SU-DHL-6 (cell line): ENCODE results near the gene APH1B.

Source experiments
- H2AFZ ChIP-seq: fragments of 200-600 bp; sonication (generic); 2 replicates; pipeline ENCODE4 v1.6.1; 2014; ENCODE audit warnings: low read depth, mild to moderate bottlenecking, moderate library complexity, mixed read lengths, antibody characterized with exemption, low read length; ENCODE audit not compliant: severe bottlenecking
- H3F3A ChIP-seq: fragments of 200-600 bp; shearing (Covaris generic); 2 replicates; pipeline ENCODE4 v1.6.0; 2016; ENCODE audit warnings: antibody characterized with exemption, mild to moderate bottlenecking; ENCODE audit not compliant: insufficient read depth
- H3K27ac ChIP-seq: fragments of 200-600 bp; sonication (generic); 2 replicates; pipeline ENCODE4 v1.5.1; 2016; ENCODE audit warnings: low read depth, mild to moderate bottlenecking, low read length, moderate library complexity, mixed read lengths
- H3K27me3 ChIP-seq: fragments of 200-600 bp; sonication (generic), shearing (Covaris generic); 2 replicates; pipeline ENCODE4 v1.6.0; 2014; ENCODE audit warnings: mild to moderate bottlenecking, low read length
- H3K36me3 ChIP-seq: fragments of 200-600 bp; sonication (generic); 2 replicates; pipeline ENCODE4 v1.6.1; 2014; ENCODE audit warnings: mild to moderate bottlenecking, low read length, mixed read lengths
- H3K4me2 ChIP-seq: fragments of 300-600, 200-600 bp; shearing (Covaris generic), sonication (generic); 2 replicates; pipeline ENCODE4 v1.6.0; 2014; ENCODE audit warnings: low read length, low read depth, mild to moderate bottlenecking; ENCODE audit not compliant: poor library complexity, severe bottlenecking
- H3K4me3 ChIP-seq: fragments of 200-600 bp; sonication (generic); 2 replicates; pipeline ENCODE4 v1.5.1; 2014; ENCODE audit warnings: antibody characterized with exemption, low read length, mild to moderate bottlenecking, mixed read lengths; ENCODE audit not compliant: insufficient read depth, poor library complexity, severe bottlenecking
- H3K79me2 ChIP-seq: fragments of 200-600 bp; sonication (generic); 2 replicates; pipeline ENCODE4 v1.6.1; 2014; ENCODE audit warnings: mild to moderate bottlenecking, low read length, moderate library complexity; ENCODE audit not compliant: insufficient read depth
- H3K9ac ChIP-seq: fragments of 200-600 bp; sonication (generic); 2 replicates; pipeline ENCODE4 v1.7.0; 2014; ENCODE audit warnings: mild to moderate bottlenecking, low read length
- H3K9me2 ChIP-seq: fragments of 200-600 bp; sonication (generic); replicated peaks from 2 replicates; pipeline ENCODE4 v1.6.1; 2014; ENCODE audit warnings: low read length; ENCODE audit not compliant: insufficient read depth
- H3K9me3 ChIP-seq: fragments of 200-600 bp; sonication (generic); 2 replicates; pipeline ENCODE4 v1.6.1; 2014; ENCODE audit warnings: low read length, mixed read lengths; ENCODE audit not compliant: insufficient read depth
- H4K20me1 ChIP-seq: fragments of 200-600 bp; sonication (generic); 2 replicates; pipeline ENCODE4 v1.6.1; 2014; ENCODE audit warnings: low read depth, mild to moderate bottlenecking, antibody characterized with exemption, low read length, moderate library complexity, mixed read lengths
- CTCF ChIP-seq: fragments of 200-600 bp; sonication (generic); IDR thresholded peaks from one replicate; pipeline ENCODE4 v1.5.1; 2017; ENCODE audit warnings: antibody characterized with exemption, mild to moderate bottlenecking, low read length, moderate library complexity; ENCODE audit not compliant: insufficient read depth, poor library complexity, severe bottlenecking
- EZH2phosphoT487 ChIP-seq: fragments of 200-600 bp; sonication (generic), shearing (Covaris generic); conservative IDR thresholded peaks from 2 replicates; pipeline ENCODE4 v1.6.1; 2018; ENCODE audit warnings: mild to moderate bottlenecking, antibody characterized with exemption, low read length, moderate library complexity, mixed read lengths

Gene APH1B

DNA sequence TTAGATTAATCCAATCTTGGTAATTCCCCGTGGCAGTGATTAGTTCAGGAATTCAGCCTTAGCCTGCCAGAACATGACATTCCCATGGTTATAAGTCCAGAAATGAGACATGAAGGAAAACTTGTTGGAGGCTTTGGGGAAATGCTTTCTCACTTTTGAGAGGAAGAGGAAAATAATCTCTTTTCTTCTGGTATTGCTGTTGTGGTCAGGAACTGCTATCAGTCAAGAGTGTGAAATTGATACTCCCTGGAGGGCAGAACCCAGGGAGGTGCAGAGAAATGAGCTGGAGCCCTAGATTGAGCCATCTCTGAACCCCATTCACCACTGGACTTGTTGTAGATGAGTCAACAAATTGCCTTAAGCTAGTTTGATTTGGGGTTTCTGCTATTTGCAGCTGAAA lies 38.6 kb upstream of the APH1B start:
- Histone ChIP-seq H3K36me3 (peaks cover 6% of the 10 kb centered on the region; the same call in 1 of the 2 replicates), H3K9me3 (no peaks in the 10 kb centered on the region), H3K9ac (no peak overlapping the region), H4K20me1 (no peaks in the 10 kb centered on the region), H3K4me2 (no peak overlapping the region), H3K27ac (no peak overlapping the region), H3F3A (no peaks in the 10 kb centered on the region), H3K79me2 (peaks cover 68% of the 10 kb centered on the region), H3K4me3 (no peak overlapping the region), H2AFZ (no peak overlapping the region), H3K9me2 (no peaks in the 10 kb centered on the region), H3K27me3 (no peaks in the 10 kb centered on the region)
- no peak for TF ChIP-seq EZH2phosphoT487
- no peak for TF ChIP-seq CTCF

- peaks cover 12% of the 10 kb centered on the region; the same call in 1 of the 2 replicates for H3K36me3 ChIP-seq
- H3K79me2 ChIP-seq: peaks cover 61% of the 10 kb centered on the region
Measured at GRCh38 chr15:63240109-63240508, 37.3 kb upstream of the APH1B start.

GRCh38 chr15:63241316-63241715 lies 36.1 kb upstream of the APH1B start:
- H3K9me3 ChIP-seq: no peaks in the 10 kb centered on the region
- peaks cover 6% of the 10 kb centered on the region; the same call in 1 of the 2 replicates for H3K36me3 ChIP-seq
- no peak overlapping the region for H3K4me3 ChIP-seq
- H3K9ac ChIP-seq: no peak overlapping the region
- no peaks in the 10 kb centered on the region for H3K9me2 ChIP-seq
- no peaks in the 10 kb centered on the region for H3F3A ChIP-seq
- no peak overlapping the region for H2AFZ ChIP-seq
- no peak for TF ChIP-seq EZH2phosphoT487
- no peak for TF ChIP-seq CTCF
- H3K4me2 ChIP-seq: no peak overlapping the region
- H3K79me2 ChIP-seq: peaks cover 51% of the 10 kb centered on the region
- no peak overlapping the region for H3K27ac ChIP-seq
- no peaks in the 10 kb centered on the region for H3K27me3 ChIP-seq
- no peaks in the 10 kb centered on the region for H4K20me1 ChIP-seq

More at GRCh38 chr15:63240109-63240508, 37.3 kb upstream of the APH1B start:
- H3K27ac ChIP-seq: no peak overlapping the region
- H3K4me2 ChIP-seq: no peak overlapping the region
- no peaks in the 10 kb centered on the region for H3K9me2 ChIP-seq
- no peaks in the 10 kb centered on the region for H3K27me3 ChIP-seq
- H2AFZ ChIP-seq: no peak overlapping the region
- no peaks in the 10 kb centered on the region for H3K9me3 ChIP-seq
- H3F3A ChIP-seq: no peaks in the 10 kb centered on the region
- TF ChIP-seq CTCF (no peak), EZH2phosphoT487 (no peak)
- H4K20me1 ChIP-seq: no peaks in the 10 kb centered on the region
- H3K4me3 ChIP-seq: no peak overlapping the region
- H3K9ac ChIP-seq: no peak overlapping the region
